ENCODE data around the gene SGSM2. TPM values are rescaled to one million over a fixed set of nuclear protein-coding genes. Genes with fewer than 3 reads are reported as not detected.

The SGSM2 gene
- polyA plus RNA-seq, 1 donor (not counting 4 experiments of a cell fraction or from before 2014, with no cell fraction given) = 16.4 TPM

DNA sequence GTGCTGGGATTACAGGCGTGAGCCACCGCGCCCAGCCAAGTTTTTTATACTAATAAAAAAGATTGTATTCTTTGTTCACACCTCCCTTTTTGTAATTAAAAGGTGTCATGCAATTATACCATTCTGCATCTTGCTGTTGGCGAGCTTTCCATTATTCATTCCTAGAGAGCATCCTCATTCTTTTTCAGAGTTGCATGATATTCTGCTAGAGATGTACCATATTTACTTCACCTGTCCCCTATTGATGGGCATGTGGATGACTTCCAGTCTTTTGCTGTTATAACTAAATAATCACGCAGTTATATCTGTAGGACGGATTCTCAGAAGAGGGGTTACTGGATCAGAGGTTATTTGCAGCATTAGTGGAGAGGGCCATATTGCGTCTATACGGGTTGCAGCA is 17.0 kb downstream of the SGSM2 start:
- H4K20me1 ChIP-seq (ENCODE audit: control insufficient read depth, extremely low read depth, insufficient read depth, low read length) = no peaks in the 10 kb centered on the region
- TF ChIP-seq, protein P1, sequence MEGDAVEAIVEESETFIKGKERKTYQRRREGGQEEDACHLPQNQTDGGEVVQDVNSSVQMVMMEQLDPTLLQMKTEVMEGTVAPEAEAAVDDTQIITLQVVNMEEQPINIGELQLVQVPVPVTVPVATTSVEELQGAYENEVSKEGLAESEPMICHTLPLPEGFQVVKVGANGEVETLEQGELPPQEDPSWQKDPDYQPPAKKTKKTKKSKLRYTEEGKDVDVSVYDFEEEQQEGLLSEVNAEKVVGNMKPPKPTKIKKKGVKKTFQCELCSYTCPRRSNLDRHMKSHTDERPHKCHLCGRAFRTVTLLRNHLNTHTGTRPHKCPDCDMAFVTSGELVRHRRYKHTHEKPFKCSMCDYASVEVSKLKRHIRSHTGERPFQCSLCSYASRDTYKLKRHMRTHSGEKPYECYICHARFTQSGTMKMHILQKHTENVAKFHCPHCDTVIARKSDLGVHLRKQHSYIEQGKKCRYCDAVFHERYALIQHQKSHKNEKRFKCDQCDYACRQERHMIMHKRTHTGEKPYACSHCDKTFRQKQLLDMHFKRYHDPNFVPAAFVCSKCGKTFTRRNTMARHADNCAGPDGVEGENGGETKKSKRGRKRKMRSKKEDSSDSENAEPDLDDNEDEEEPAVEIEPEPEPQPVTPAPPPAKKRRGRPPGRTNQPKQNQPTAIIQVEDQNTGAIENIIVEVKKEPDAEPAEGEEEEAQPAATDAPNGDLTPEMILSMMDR (optimal IDR thresholded peaks at IDR 0.05 in 1 of 3, IDR thresholded peaks at IDR 0.05 in 1 of 3, conservative IDR thresholded peaks at IDR 0.05 in 1 of 3; ENCODE audit: extremely low read depth in 1 of 3, insufficient read depth in 2 of 3, low read length in 3 of 3) = no peak
- no peak for TF ChIP-seq EZH2 (IDR thresholded peaks at IDR 0.05; ENCODE audit: low read length)
- H3K9me3 ChIP-seq (ENCODE audit: control insufficient read depth, low read depth, low read length) = no peaks in the 10 kb centered on the region
- FAIRE-seq (no peak), DNase-seq (ENCODE audit: low read depth, low spot score) (no peak)
- no peaks in the 10 kb centered on the region for H3K27me3 ChIP-seq (ENCODE audit: control insufficient read depth, extremely low read depth, insufficient read depth, low read length)
- H2AFZ ChIP-seq (ENCODE audit: control insufficient read depth, low read length) = no peak overlapping the region
- H3K79me2 ChIP-seq (ENCODE audit: control insufficient read depth, insufficient read depth, low read length) = no peaks in the 10 kb centered on the region
- H3K9ac ChIP-seq (ENCODE audit: control insufficient read depth, extremely low read depth, insufficient read depth, low read length) = no peak overlapping the region
- H3K4me2 ChIP-seq (ENCODE audit: control insufficient read depth, extremely low read depth, insufficient read depth, low read depth, low read length) = no peak overlapping the region
- H3K27ac ChIP-seq (ENCODE audit: control insufficient read depth, insufficient read depth, low read length) = no peak overlapping the region
- H3K4me3 ChIP-seq (ENCODE audit: control insufficient read depth in 2 of 3, extremely low read depth in 1 of 3, insufficient read depth in 2 of 3, low read depth in 1 of 3, low read length in 3 of 3) = no peak overlapping the region
- no peaks in the 10 kb centered on the region for H3K9me1 ChIP-seq (ENCODE audit: control insufficient read depth, extremely low read depth, insufficient read depth, low read length)
- dilution Hi-C loops (cut with MboI; ENCODE audit: extremely low pct_ligation_motif_present, low sequenced_read_pairs) = no loop called here
- peaks cover 9% of the 10 kb centered on the region for H3K4me1 ChIP-seq (ENCODE audit: control insufficient read depth, extremely low read depth, insufficient read depth, low read length)
- H3K36me3 ChIP-seq (ENCODE audit: control insufficient read depth in 2 of 2, extremely low read depth in 1 of 2, insufficient read depth in 2 of 2, low read length in 2 of 2) = peaks cover 0 to 3% of the 10 kb centered on the region in 2 experiments

DNA sequence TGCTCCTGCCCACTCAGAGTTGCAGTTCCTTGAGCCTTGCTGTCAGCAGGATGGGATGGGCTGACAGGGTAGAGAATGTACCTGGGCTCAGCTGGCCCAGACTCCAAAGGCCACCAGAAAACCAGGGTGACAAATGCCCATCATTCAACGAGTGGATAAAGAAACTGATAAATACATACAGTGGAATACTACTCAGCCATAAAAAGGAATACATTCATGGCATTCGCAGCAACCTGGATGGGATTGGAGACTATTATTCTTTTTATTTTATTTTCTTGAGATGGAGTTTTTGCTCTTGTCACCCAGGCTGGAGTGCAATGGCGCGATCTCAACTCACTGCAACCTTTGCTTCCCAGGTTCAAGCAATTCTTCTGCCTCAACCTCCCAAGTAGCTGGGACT is 19.9 kb downstream of the SGSM2 start:
- H2AFZ ChIP-seq (ENCODE audit: control insufficient read depth, low read length) = no peak overlapping the region
- DNase-seq (ENCODE audit: low read depth, low spot score) (no peak), FAIRE-seq (no peak)
- H3K36me3 ChIP-seq (ENCODE audit: control insufficient read depth in 2 of 2, extremely low read depth in 1 of 2, insufficient read depth in 2 of 2, low read length in 2 of 2) = no peaks in the 10 kb centered on the region
- dilution Hi-C loops (cut with MboI; ENCODE audit: extremely low pct_ligation_motif_present, low sequenced_read_pairs) = no loop called here
- TF ChIP-seq, protein P1 (optimal IDR thresholded peaks at IDR 0.05 in 1 of 3, IDR thresholded peaks at IDR 0.05 in 1 of 3, conservative IDR thresholded peaks at IDR 0.05 in 1 of 3; ENCODE audit: extremely low read depth in 1 of 3, insufficient read depth in 2 of 3, low read length in 3 of 3) = no peak
- TF ChIP-seq EZH2 (IDR thresholded peaks at IDR 0.05; ENCODE audit: low read length) = no peak
- H3K27ac ChIP-seq (ENCODE audit: control insufficient read depth, insufficient read depth, low read length) = no peak overlapping the region
- no peaks in the 10 kb centered on the region for H3K9me1 ChIP-seq (ENCODE audit: control insufficient read depth, extremely low read depth, insufficient read depth, low read length)
- no peaks in the 10 kb centered on the region for H4K20me1 ChIP-seq (ENCODE audit: control insufficient read depth, extremely low read depth, insufficient read depth, low read length)
- H3K9ac ChIP-seq (ENCODE audit: control insufficient read depth, extremely low read depth, insufficient read depth, low read length) = no peak overlapping the region
- H3K4me1 ChIP-seq (ENCODE audit: control insufficient read depth, extremely low read depth, insufficient read depth, low read length) = peaks cover 21% of the 10 kb centered on the region
- H3K9me3 ChIP-seq (ENCODE audit: control insufficient read depth, low read depth, low read length) = no peaks in the 10 kb centered on the region
- H3K4me2 ChIP-seq (ENCODE audit: control insufficient read depth, extremely low read depth, insufficient read depth, low read depth, low read length) = no peak overlapping the region
- no peak overlapping the region for H3K4me3 ChIP-seq (ENCODE audit: control insufficient read depth in 2 of 3, extremely low read depth in 1 of 3, insufficient read depth in 2 of 3, low read depth in 1 of 3, low read length in 3 of 3)
- H3K79me2 ChIP-seq (ENCODE audit: control insufficient read depth, insufficient read depth, low read length) = no peaks in the 10 kb centered on the region
- H3K27me3 ChIP-seq (ENCODE audit: control insufficient read depth, extremely low read depth, insufficient read depth, low read length) = no peaks in the 10 kb centered on the region

Measured in keratinocyte (primary cell).